ENCODE results near the gene PPP1R17.

PPP1R17 gene

GRCh38 chr7:31687024-31687748, at the start of gene PPP1R17:
PPP1R17 (plus strand) TSS chr7:31687215; CDS start chr7:31692442, 5,227 bp downstream.
- H3K27ac Mint-ChIP-seq: no peak within 1 kb of the TSS
- no peak for DNase-seq (ENCODE audit: low spot score)
- no peaks in the 10 kb centered on the region for H3K27me3 Mint-ChIP-seq (ENCODE audit: low read depth)
- H3K9me3 Mint-ChIP-seq: no peaks in the 10 kb centered on the region
- H3K36me3 Mint-ChIP-seq (ENCODE audit: low read depth): no peaks in the 10 kb centered on the region
- no peak within 1 kb of the TSS for H3K4me3 Mint-ChIP-seq
- no peaks in the 10 kb centered on the region for H3K4me1 Mint-ChIP-seq (ENCODE audit: low read depth)

DNA sequence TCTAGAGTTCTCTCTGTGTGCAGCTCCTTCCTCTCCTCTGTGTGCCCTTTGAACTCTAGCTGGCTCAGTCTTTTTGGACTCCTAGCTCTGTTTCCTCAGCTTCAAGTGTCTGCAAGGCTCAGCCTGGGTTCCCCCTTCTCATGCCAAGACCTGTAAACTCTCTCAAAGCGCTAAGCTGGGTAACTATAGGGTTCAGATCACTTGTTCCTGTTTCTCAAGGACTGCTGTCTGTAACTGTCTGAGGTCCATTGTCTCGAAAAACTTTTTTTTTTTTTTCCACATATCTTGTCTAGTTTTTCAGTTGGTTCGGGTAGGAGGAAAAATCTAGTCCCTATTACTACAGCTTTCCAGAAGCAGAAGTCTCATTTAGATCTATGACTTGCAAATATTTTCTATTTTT, 46.6 kb upstream of the PPP1R17 start:
- no peak for DNase-seq (ENCODE audit: low spot score)

DNA sequence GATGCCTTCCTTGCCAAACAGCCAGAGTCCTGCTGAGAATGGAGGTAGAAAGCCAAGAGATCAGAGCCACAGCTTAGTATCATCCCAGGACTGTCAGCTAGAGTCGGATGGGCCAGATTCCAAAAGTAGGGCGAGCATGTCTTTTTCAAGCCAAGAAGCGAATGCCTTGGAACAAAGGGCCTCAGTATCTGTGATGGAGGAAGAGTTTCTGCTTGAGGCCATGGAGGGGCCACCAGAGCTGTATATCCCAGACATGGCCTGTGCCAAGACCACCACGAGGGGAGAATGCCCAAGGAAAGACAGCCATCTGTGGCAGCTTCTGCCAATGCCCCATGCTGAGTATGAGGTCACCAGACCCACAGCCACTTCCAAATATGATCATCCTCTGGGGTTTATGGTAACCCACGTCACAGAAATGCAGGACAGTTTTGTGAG, 44.3 kb upstream of the PPP1R17 start:
- Mint-ChIP-seq H3K36me3 (ENCODE audit: low read depth) (no peaks in the 10 kb centered on the region), H3K27ac (no peak overlapping the region), H3K27me3 (ENCODE audit: low read depth) (no peaks in the 10 kb centered on the region), H3K4me1 (ENCODE audit: low read depth) (no peaks in the 10 kb centered on the region), H3K9me3 (no peaks in the 10 kb centered on the region), H3K4me3 (no peak overlapping the region)
- DNase-seq (ENCODE audit: low spot score): no peak

More for the DNA sequence above, 46.6 kb upstream of the PPP1R17 start:
- H3K4me3 Mint-ChIP-seq: no peak overlapping the region
- H3K9me3 Mint-ChIP-seq: no peaks in the 10 kb centered on the region
- no peak overlapping the region for H3K27ac Mint-ChIP-seq
- H3K36me3 Mint-ChIP-seq (ENCODE audit: low read depth): no peaks in the 10 kb centered on the region
- H3K27me3 Mint-ChIP-seq (ENCODE audit: low read depth): no peaks in the 10 kb centered on the region
- no peaks in the 10 kb centered on the region for H3K4me1 Mint-ChIP-seq (ENCODE audit: low read depth)

DNA sequence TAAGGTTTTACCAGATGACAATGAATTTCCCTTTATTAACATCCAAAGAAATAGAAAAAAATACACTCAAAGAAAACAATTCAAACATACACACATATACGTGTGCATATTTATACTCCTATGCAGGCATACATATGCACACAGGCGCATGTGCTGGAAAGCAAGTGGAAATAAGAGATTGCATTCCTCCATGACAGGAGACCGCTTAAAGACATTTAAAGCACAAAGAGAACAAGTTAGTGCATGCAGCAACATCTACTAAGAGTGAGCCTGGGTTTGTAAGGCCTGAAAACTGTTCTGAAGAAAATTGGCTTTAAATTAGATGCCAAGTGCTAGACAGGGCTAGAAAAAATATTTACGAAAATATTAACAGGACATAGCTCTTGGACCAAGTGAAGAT, 40.1 kb upstream of the PPP1R17 start:
- Mint-ChIP-seq H3K4me3 (no peak overlapping the region), H3K36me3 (ENCODE audit: low read depth) (no peaks in the 10 kb centered on the region), H3K27me3 (ENCODE audit: low read depth) (no peaks in the 10 kb centered on the region), H3K9me3 (no peaks in the 10 kb centered on the region), H3K27ac (no peak overlapping the region), H3K4me1 (ENCODE audit: low read depth) (no peaks in the 10 kb centered on the region)
- no peak for DNase-seq (ENCODE audit: low spot score)

- DNase-seq (ENCODE audit: low spot score): no peak
- H3K4me1 Mint-ChIP-seq (ENCODE audit: low read depth): no peaks in the 10 kb centered on the region
- H3K4me3 Mint-ChIP-seq: no peak overlapping the region
- no peaks in the 10 kb centered on the region for H3K36me3 Mint-ChIP-seq (ENCODE audit: low read depth)
- no peak overlapping the region for H3K27ac Mint-ChIP-seq
- H3K9me3 Mint-ChIP-seq: no peaks in the 10 kb centered on the region
- no peaks in the 10 kb centered on the region for H3K27me3 Mint-ChIP-seq (ENCODE audit: low read depth)
These were observed 39.5 kb upstream of the PPP1R17 start for GRCh38 chr7:31647511-31647910.

- H3K27me3 Mint-ChIP-seq (ENCODE audit: low read depth): no peaks in the 10 kb centered on the region
- no peak overlapping the region for H3K4me3 Mint-ChIP-seq
- H3K36me3 Mint-ChIP-seq (ENCODE audit: low read depth): no peaks in the 10 kb centered on the region
- no peak overlapping the region for H3K27ac Mint-ChIP-seq
- no peaks in the 10 kb centered on the region for H3K4me1 Mint-ChIP-seq (ENCODE audit: low read depth)
- no peaks in the 10 kb centered on the region for H3K9me3 Mint-ChIP-seq
- DNase-seq (ENCODE audit: low spot score): no peak
These were observed 38.7 kb upstream of the PPP1R17 start for GRCh38 chr7:31648288-31648687.

DNA sequence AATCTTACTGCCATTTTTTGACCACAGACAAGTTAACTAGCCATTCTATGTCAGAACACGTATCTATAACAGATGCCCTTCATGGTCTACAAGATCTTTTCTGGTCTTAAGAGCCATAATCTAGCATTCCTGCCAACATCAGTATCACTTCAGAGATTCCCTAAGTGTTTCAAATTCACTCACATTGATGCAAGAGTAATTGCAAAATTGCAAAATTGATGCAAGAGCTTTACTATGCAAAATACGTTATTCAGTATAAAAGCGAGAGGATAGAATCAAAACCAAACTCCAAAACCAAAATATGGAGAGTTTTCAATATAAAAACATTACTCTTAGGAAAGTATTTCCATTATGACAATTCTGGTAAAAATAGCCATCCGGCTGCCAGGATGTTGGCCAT, 38.1 kb upstream of the PPP1R17 start:
- no peak for DNase-seq (ENCODE audit: low spot score)
- H3K36me3 Mint-ChIP-seq (ENCODE audit: low read depth): no peaks in the 10 kb centered on the region
- no peaks in the 10 kb centered on the region for H3K9me3 Mint-ChIP-seq
- no peaks in the 10 kb centered on the region for H3K27me3 Mint-ChIP-seq (ENCODE audit: low read depth)
- H3K4me1 Mint-ChIP-seq (ENCODE audit: low read depth): no peaks in the 10 kb centered on the region
- no peak overlapping the region for H3K4me3 Mint-ChIP-seq
- no peak overlapping the region for H3K27ac Mint-ChIP-seq

DNA sequence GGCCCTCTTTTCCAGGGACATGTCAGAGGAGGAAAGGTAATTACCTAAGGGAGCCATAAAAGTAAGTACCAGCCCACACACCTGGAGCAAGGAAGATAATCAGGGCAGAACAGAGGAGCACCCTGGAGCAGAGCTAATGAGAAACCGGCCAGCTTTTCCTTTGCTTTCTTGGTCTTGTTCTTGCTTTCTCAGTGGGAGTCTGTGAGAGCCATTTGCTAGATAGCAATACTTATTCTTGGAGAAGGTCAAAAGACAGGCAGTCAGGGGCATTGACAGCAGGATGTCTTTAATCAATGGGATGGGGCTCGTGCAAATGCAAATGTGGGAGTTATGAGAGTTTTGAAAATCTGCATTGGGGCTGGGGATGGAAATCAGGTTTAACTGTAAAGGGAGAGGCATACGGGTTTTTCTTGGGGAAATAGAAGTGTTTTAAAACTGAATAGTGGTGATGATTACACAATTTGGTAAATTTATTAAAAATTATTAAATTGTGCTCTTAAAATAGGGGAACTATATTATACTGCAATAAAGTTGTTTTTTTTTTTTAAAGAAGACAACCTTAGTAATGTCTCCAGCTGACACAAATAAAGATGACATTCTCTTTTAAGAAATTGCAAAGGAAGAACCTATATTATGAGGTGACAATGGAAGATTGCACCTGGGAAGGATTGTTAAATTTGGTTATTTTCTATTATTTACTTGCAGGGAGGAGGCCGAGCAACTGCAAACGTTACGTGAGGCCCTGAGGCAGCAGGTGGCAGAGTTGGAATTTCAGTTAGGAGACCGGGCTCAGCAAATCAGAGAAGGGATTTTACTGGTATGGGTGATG, 35.6 kb upstream of the PPP1R17 start:
- Mint-ChIP-seq H3K4me1 (ENCODE audit: low read depth) (no peaks in the 10 kb centered on the region), H3K9me3 (no peaks in the 10 kb centered on the region), H3K27me3 (ENCODE audit: low read depth) (no peaks in the 10 kb centered on the region), H3K36me3 (ENCODE audit: low read depth) (no peaks in the 10 kb centered on the region), H3K4me3 (no peak overlapping the region), H3K27ac (no peak overlapping the region)
- no peak for DNase-seq (ENCODE audit: low spot score)

DNA sequence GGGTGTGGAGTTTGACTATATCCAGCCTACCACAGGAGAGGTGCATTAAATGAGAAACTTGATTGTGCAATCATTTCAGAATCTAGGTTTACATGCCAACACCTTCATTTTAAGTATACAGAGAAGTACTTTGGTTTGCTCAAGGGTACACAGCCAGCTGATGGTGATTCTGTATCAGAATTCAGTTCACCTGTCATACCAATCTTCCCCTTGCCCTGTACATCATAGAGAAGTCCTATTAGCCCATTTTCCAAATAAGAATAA, 35.0 kb upstream of the PPP1R17 start:
- H3K4me3 Mint-ChIP-seq: no peak overlapping the region
- H3K9me3 Mint-ChIP-seq: no peaks in the 10 kb centered on the region
- no peaks in the 10 kb centered on the region for H3K4me1 Mint-ChIP-seq (ENCODE audit: low read depth)
- H3K36me3 Mint-ChIP-seq (ENCODE audit: low read depth): no peaks in the 10 kb centered on the region
- no peaks in the 10 kb centered on the region for H3K27me3 Mint-ChIP-seq (ENCODE audit: low read depth)
- H3K27ac Mint-ChIP-seq: no peak overlapping the region
- no peak for DNase-seq (ENCODE audit: low spot score)

GRCh38 chr7:31663072-31663471, 23.9 kb upstream of the PPP1R17 start:
- Mint-ChIP-seq H3K9me3 (peaks cover 9% of the 10 kb centered on the region), H3K27ac (no peak overlapping the region), H3K4me1 (ENCODE audit: low read depth) (no peaks in the 10 kb centered on the region), H3K36me3 (ENCODE audit: low read depth) (no peaks in the 10 kb centered on the region), H3K4me3 (no peak overlapping the region), H3K27me3 (ENCODE audit: low read depth) (no peaks in the 10 kb centered on the region)
- no peak for DNase-seq (ENCODE audit: low spot score)

GRCh38 chr7:31664890-31665289, 22.1 kb upstream of the PPP1R17 start:
- no peak overlapping the region for H3K27ac Mint-ChIP-seq
- no peak overlapping the region for H3K4me3 Mint-ChIP-seq
- H3K4me1 Mint-ChIP-seq (ENCODE audit: low read depth): no peaks in the 10 kb centered on the region
- H3K36me3 Mint-ChIP-seq (ENCODE audit: low read depth): no peaks in the 10 kb centered on the region
- H3K9me3 Mint-ChIP-seq: peaks cover 9% of the 10 kb centered on the region
- DNase-seq (ENCODE audit: low spot score): no peak
- H3K27me3 Mint-ChIP-seq (ENCODE audit: low read depth): no peaks in the 10 kb centered on the region

DNA sequence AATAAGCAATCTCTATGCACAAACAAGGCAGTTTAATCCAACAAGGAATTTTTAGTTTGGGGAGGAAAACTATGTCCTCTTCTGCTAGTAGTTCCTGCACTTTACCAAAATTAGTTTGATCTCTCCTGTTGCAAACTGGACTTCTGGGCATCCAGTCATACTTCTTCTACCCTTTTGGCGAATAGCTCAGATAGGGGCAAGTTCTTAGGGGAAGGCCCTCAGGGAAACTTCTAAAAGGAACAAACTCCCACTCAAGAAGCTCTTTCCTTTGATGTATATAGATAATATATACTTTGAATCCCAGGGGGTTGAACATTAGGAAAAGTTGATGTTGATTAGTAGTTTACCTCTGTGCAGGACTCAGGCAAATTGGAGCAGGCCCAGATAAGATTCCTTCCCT, 21.5 kb upstream of the PPP1R17 start:
- H3K9me3 Mint-ChIP-seq: peaks cover 9% of the 10 kb centered on the region
- no peaks in the 10 kb centered on the region for H3K36me3 Mint-ChIP-seq (ENCODE audit: low read depth)
- DNase-seq (ENCODE audit: low spot score): no peak
- no peaks in the 10 kb centered on the region for H3K27me3 Mint-ChIP-seq (ENCODE audit: low read depth)
- no peak overlapping the region for H3K4me3 Mint-ChIP-seq
- no peaks in the 10 kb centered on the region for H3K4me1 Mint-ChIP-seq (ENCODE audit: low read depth)
- H3K27ac Mint-ChIP-seq: no peak overlapping the region

GRCh38 chr7:31669461-31669860, 17.6 kb upstream of the PPP1R17 start:
- H3K36me3 Mint-ChIP-seq (ENCODE audit: low read depth): no peaks in the 10 kb centered on the region
- H3K9me3 Mint-ChIP-seq: no peaks in the 10 kb centered on the region
- no peak overlapping the region for H3K27ac Mint-ChIP-seq
- no peak for DNase-seq (ENCODE audit: low spot score)
- no peak overlapping the region for H3K4me3 Mint-ChIP-seq
- H3K27me3 Mint-ChIP-seq (ENCODE audit: low read depth): no peaks in the 10 kb centered on the region
- H3K4me1 Mint-ChIP-seq (ENCODE audit: low read depth): no peaks in the 10 kb centered on the region

DNA sequence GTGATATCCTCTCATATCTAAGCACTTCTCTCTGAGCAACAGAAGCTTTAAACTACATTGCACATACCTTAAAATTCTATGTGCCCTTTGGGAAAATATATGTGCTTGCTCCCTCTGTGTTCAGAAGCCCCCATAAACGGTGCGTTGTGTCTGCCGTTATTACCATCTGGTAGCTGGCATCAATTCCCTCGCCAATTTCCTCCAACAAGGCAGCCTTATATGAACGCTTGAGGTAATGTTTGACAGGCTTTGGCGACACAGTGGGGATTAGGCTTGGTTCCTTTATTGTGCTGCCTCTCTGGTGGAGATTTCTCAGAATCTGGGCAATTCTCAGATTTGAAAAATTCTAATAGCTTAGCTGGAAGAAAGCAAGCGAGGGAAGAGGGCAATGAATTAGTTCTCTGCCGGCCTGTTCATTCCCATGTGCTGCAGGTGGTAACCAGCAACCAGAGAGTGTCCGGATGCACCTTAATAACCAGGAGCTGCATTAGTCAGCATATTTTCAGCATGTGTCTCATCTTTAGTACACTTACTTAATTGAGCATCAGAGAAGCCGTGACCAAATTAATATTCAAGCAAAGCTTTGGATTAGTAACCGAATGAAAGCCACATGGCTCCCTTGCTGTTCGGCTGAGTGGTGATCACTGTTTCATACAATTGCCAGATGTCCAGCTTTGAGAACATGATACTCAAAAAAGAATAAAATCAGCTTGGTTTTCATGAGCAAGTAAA, 7.3 kb upstream of the PPP1R17 start:
- no peak for DNase-seq (ENCODE audit: low spot score)
- H3K4me3 Mint-ChIP-seq: no peak overlapping the region
- no peaks in the 10 kb centered on the region for H3K4me1 Mint-ChIP-seq (ENCODE audit: low read depth)
- no peaks in the 10 kb centered on the region for H3K36me3 Mint-ChIP-seq (ENCODE audit: low read depth)
- H3K27me3 Mint-ChIP-seq (ENCODE audit: low read depth): no peaks in the 10 kb centered on the region
- no peaks in the 10 kb centered on the region for H3K9me3 Mint-ChIP-seq
- no peak overlapping the region for H3K27ac Mint-ChIP-seq
